Spinal cord (tissue), 10 donors: ENCODE results near the gene FOS. TPM values are rescaled to one million over a fixed set of nuclear protein-coding genes. Genes with fewer than 3 reads are reported as not detected.

Experiments used
- DNase-seq, 6 donors: peaks; one replicate each; pipeline versions ENCODE4 v3.0.0 to v3.0.0-alpha.2; 2013 to 2015; ENCODE audit warnings: low spot score in 6 of 6, low read depth in 4 of 6
- H3K27ac ChIP-seq: one replicate; pipeline ENCODE4 v1.5.1; 2013; ENCODE audit warnings: low read depth, low read length, control low read depth
- H3K27me3 ChIP-seq: one replicate; pipeline ENCODE4 v1.6.1; 2013; ENCODE audit warnings: low read length; ENCODE audit not compliant: control insufficient read depth, insufficient read depth
- H3K36me3 ChIP-seq: one replicate; pipeline ENCODE4 v1.6.1; 2013; ENCODE audit warnings: low read length; ENCODE audit not compliant: control insufficient read depth, insufficient read depth
- H3K4me1 ChIP-seq: one replicate; pipeline ENCODE4 v1.6.1; 2013; ENCODE audit warnings: low read length; ENCODE audit not compliant: control insufficient read depth, insufficient read depth
- H3K4me3 ChIP-seq: one replicate; pipeline ENCODE4 v1.5.1; 2013; ENCODE audit warnings: low read depth, low read length, control low read depth
- H3K9me3 ChIP-seq: one replicate; pipeline ENCODE4 v1.6.1; 2013; ENCODE audit warnings: low read length; ENCODE audit not compliant: control insufficient read depth, insufficient read depth
- WGBS: methylation state at CpG from one replicate; pipeline ENCODE4 v1.1.5; 2013; ENCODE audit warnings: missing lambda C conversion rate; ENCODE audit not compliant: insufficient coverage; 5-methylcytosine and 5-hydroxymethylcytosine counted together
- polyA plus RNA-seq, 2 donors: library from polyadenylated mRNA; unstranded; fragments of 120-200 nt; gene quantifications; one replicate each; pipeline ENCODE4 v1.2.1, GENCODE V29; 2013; ENCODE audit not compliant: insufficient read length in 2 of 2
- total RNA-seq, 2 donors: library from RNA; depleted of rRNA in 1 of 2; stranded (reverse); fragments of 120-200 nt in 1 of 2; fragments of >200 nt in 1 of 2; gene quantifications; one replicate each; pipeline versions ENCODE4 v1.2.3 to v1.2.4, GENCODE V29; 2013 to 2014
- donor health status: healthy.

FOS gene
- total and polyA plus RNA-seq, 4 donors, result 124 to 842 (median 271) TPM

DNA sequence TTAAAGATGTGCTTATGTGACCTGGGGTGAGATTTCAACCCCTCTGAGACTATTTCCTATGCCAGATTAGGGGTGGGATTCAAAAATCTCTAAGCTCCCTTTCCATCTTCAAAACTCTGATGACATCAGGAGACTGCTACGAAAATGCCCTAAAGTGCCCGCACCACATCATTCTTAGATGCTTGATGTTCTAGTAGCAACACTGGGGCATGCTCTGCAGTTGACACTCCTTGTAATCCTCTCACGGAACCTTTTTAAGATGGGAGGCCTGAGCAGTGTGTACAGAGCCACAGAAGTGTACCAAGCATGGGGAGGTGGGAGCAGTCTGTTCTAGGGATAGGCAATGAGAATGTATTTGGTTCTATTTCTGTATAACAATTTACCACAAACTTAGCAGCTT lies 12.2 kb downstream of the FOS start:
- Histone ChIP-seq H3K4me1 (peaks cover 24% of the 10 kb centered on the region), H3K27me3 (no peaks in the 10 kb centered on the region), H3K4me3 (no peak overlapping the region), H3K27ac (no peak overlapping the region), H3K9me3 (no peaks in the 10 kb centered on the region), H3K36me3 (no peaks in the 10 kb centered on the region)
- 92% methylated on average over 2 of the region's 3 CpGs for WGBS
- DNase-seq, result no peak

- no peak for DNase-seq
- H3K9me3 ChIP-seq, result no peaks in the 10 kb centered on the region
- H3K36me3 ChIP-seq, result no peaks in the 10 kb centered on the region
- peaks cover 29% of the 10 kb centered on the region for H3K4me1 ChIP-seq
- WGBS, result 70% methylated on average over 3 of the region's 5 CpGs
- H3K4me3 ChIP-seq, result no peak overlapping the region
- H3K27me3 ChIP-seq, result no peaks in the 10 kb centered on the region
- no peak overlapping the region for H3K27ac ChIP-seq
Observed at GRCh38 chr14:75291331-75291730, 12.7 kb downstream of the FOS start.

DNA sequence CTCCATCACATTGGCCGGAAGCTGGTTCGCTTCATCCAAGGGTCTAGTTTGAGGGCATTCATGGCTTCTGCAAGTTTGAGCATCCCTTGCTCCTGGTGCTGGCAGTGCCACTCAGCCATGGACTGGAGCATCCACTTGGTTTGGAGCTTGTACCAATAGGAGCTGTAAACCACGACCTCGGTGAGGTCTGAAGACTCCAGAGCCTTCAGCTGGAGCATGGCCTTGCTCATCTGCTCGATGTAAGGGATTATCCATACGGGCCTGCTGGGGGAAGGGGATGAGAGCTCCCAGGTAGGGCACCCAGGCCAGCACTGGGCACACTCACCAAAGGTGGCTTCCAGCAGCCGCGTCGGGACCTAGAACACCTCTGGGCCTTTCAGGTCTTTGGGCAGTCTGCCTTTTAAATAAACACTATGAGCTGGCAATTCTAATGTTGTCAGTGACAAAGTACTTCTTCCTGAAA lies 13.5 kb downstream of the FOS start:
- Histone ChIP-seq H3K4me3 (no peak overlapping the region), H3K4me1 (peaks cover 30% of the 10 kb centered on the region), H3K36me3 (no peaks in the 10 kb centered on the region), H3K27me3 (no peaks in the 10 kb centered on the region), H3K27ac (no peak overlapping the region), H3K9me3 (no peaks in the 10 kb centered on the region)
- WGBS, result 87% methylated on average over 9 of the region's 9 CpGs
- DNase-seq, result no peak

DNA sequence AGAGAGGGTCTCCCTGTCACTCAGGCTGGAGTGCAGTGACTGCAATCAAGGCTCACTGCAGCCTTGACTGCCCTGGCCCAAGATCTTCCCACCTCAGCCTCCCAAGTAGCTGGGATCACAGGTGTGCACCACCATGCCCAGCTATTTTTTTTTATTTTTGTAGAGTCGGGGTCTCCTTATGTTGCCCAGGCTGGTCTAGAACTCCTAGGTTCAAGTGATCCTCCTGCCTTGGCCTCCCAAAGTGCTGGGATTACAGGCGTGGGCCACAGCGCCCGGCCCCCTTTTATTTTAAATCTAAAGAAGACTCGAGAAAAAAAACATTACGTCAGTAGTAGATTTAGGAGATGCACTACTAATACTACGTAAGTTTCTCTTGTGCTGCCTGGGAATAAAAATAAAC lies 14.3 kb downstream of the FOS start:
- no peak overlapping the region for H3K4me3 ChIP-seq
- no peaks in the 10 kb centered on the region for H3K36me3 ChIP-seq
- peaks cover 30% of the 10 kb centered on the region for H3K4me1 ChIP-seq
- no peaks in the 10 kb centered on the region for H3K9me3 ChIP-seq
- 94% methylated on average over 2 of the region's 7 CpGs for WGBS
- no peak for DNase-seq
- no peaks in the 10 kb centered on the region for H3K27me3 ChIP-seq
- no peak overlapping the region for H3K27ac ChIP-seq

- Histone ChIP-seq H3K27ac (peak overlapping the region; percentile 98), H3K9me3 (no peaks in the 10 kb centered on the region), H3K4me1 (peaks cover 35% of the 10 kb centered on the region), H3K36me3 (no peaks in the 10 kb centered on the region), H3K27me3 (no peaks in the 10 kb centered on the region), H3K4me3 (peak overlapping the region; percentile 90)
- under 1% methylated on average over 57 of the region's 59 CpGs for WGBS
- peak in 4 of 6 donors; percentile 86 to 98 (median 94) for DNase-seq
Observed at GRCh38 chr14:75293920-75294648, 15.5 kb downstream of the FOS start.

DNA sequence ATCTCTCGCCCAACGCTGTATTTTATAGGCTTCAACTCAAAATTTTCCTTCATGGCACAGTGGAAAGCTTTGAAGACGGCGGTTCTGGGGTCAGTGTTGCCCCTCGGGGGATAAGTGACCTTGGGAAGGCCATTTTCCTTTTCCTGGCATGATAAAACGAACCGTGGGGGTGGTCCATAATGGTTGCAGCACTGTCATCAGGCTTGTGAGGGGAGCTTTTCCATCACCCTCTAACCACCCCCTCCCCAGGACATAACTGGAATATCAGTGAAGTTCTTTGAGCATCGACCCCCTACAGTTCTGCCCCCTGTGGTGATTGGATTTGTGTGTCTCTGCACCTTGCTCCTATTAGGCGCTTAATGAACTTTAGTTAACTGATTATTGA lies 16.0 kb downstream of the FOS start:
- H3K4me3 ChIP-seq, result peak overlapping the region; percentile 80
- H3K36me3 ChIP-seq, result no peaks in the 10 kb centered on the region
- H3K9me3 ChIP-seq, result no peaks in the 10 kb centered on the region
- H3K27me3 ChIP-seq, result no peaks in the 10 kb centered on the region
- WGBS, result 0% methylated on average over 2 of the region's 9 CpGs
- peaks cover 38% of the 10 kb centered on the region for H3K4me1 ChIP-seq
- peak in 1 of 6 donors; percentile 68 for DNase-seq
- peak overlapping the region; percentile 96 for H3K27ac ChIP-seq

GRCh38 chr14:75295061-75295461 lies 16.4 kb downstream of the FOS start:
- Histone ChIP-seq H3K27me3 (no peaks in the 10 kb centered on the region), H3K9me3 (no peaks in the 10 kb centered on the region), H3K36me3 (no peaks in the 10 kb centered on the region), H3K4me3 (peak overlapping the region; percentile 80), H3K4me1 (peaks cover 38% of the 10 kb centered on the region), H3K27ac (peak overlapping the region; percentile 96)
- DNase-seq, result peak in 2 of 6 donors; percentile 54 to 73
- 0% methylated on average over 9 of the region's 18 CpGs for WGBS

GRCh38 chr14:75295491-75296345 lies 17.1 kb downstream of the FOS start:
- peaks cover 38% of the 10 kb centered on the region for H3K4me1 ChIP-seq
- no peaks in the 10 kb centered on the region for H3K36me3 ChIP-seq
- H3K27ac ChIP-seq, result peak overlapping the region; percentile 96
- WGBS, result 6% methylated on average over 17 of the region's 19 CpGs
- no peaks in the 10 kb centered on the region for H3K27me3 ChIP-seq
- H3K4me3 ChIP-seq, result peak overlapping the region; percentile 80
- peak in 2 of 6 donors; percentile 89 to 90 for DNase-seq
- no peaks in the 10 kb centered on the region for H3K9me3 ChIP-seq

GRCh38 chr14:75297411-75298040 lies 18.9 kb downstream of the FOS start:
- H3K4me1 ChIP-seq, result peaks cover 38% of the 10 kb centered on the region
- no peak overlapping the region for H3K4me3 ChIP-seq
- H3K9me3 ChIP-seq, result no peaks in the 10 kb centered on the region
- H3K36me3 ChIP-seq, result no peaks in the 10 kb centered on the region
- no peaks in the 10 kb centered on the region for H3K27me3 ChIP-seq
- 97% methylated on average over 6 of the region's 10 CpGs for WGBS
- no peak overlapping the region for H3K27ac ChIP-seq
- DNase-seq, result no peak
